GM20000 (cell line): ENCODE data around the gene GDF2.
A peak's percentile ranks its signal among the peaks of the same experiment; 100 is the strongest.

Experiments
- DNase-seq: peaks from one replicate; pipeline ENCODE4 v3.0.0; 2012; ENCODE audit warnings: low spot score
- TF ChIP-seq, protein P1 (sequence below): IDR thresholded peaks from 2 replicates; pipeline ENCODE4 v1.5.1; 2012; ENCODE audit warnings: mild to moderate bottlenecking, control low read depth; ENCODE audit errors: extremely low read depth, missing control alignments

The GDF2 gene

DNA sequence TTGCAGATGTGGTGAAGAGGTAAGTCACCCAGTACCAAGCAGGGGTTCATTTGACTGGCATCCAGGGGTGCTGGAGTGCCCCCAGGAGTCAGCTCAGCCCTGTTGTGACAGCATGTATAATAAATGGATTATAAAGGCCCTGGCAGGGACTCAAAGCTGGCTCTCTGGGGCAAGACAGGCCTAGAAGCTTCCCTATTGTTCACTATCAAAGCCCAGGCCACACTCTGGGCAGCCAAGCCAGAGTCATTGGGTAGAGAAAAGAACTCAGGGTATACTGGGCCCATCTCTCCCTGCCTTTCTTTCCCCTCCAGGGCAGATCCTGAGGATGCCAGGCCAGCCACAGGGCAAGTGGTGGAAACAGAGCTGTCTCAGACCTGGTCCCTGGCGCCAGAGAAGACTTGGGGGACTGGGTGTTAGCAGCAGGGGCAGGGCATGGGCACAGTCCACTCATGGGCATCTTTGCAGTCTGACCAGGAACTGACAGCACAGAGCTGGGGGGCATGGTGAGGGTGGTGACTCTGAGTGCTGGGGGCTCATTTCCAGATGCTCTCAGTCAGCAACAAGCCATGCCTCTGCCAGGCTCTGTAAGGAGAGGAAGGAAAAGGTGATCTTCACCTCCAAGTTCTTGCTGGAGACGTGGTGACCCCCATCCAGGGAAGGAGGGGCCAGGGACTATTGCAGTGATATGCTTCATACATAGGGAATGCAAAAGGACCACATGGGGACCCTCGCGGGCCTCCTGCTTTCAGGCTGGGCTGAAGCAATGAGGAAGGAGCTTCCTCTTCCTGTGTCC is 37.6 kb downstream of the GDF2 start:
- TF ChIP-seq, protein P1, sequence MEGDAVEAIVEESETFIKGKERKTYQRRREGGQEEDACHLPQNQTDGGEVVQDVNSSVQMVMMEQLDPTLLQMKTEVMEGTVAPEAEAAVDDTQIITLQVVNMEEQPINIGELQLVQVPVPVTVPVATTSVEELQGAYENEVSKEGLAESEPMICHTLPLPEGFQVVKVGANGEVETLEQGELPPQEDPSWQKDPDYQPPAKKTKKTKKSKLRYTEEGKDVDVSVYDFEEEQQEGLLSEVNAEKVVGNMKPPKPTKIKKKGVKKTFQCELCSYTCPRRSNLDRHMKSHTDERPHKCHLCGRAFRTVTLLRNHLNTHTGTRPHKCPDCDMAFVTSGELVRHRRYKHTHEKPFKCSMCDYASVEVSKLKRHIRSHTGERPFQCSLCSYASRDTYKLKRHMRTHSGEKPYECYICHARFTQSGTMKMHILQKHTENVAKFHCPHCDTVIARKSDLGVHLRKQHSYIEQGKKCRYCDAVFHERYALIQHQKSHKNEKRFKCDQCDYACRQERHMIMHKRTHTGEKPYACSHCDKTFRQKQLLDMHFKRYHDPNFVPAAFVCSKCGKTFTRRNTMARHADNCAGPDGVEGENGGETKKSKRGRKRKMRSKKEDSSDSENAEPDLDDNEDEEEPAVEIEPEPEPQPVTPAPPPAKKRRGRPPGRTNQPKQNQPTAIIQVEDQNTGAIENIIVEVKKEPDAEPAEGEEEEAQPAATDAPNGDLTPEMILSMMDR = no peak
- no peak for DNase-seq

- DNase-seq = no peak
- TF ChIP-seq, protein P1 = no peak
Measured at GRCh38 chr10:47360419-47361040, 38.3 kb downstream of the GDF2 start.

- TF ChIP-seq, protein P1 = peak; percentile 67
- peak; percentile 56 for DNase-seq
Measured at GRCh38 chr10:47361293-47361692, 39.0 kb downstream of the GDF2 start.

- no peak for DNase-seq
- TF ChIP-seq, protein P1 = no peak
Measured at GRCh38 chr10:47362199-47362598, 39.9 kb downstream of the GDF2 start.

DNA sequence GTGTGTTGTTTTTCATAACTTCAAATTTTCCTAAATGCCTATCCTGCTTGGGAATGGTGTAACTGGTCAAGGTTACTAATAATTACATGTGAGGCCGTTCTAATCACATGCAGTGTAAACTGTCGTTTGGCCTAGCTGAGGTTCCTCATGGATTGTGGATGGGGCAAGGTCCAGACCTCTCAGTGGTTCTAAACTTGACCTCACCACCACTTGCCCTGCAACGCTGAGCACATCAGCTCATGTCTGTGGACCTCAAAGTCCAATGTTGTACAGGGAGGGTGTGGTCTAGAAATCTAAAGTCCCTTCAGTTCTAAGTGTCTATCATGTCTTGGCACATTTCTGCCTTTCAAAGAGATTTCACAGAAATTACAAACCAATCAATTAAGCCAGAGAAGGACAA is 41.5 kb downstream of the GDF2 start:
- TF ChIP-seq, protein P1 = no peak
- DNase-seq = no peak

- TF ChIP-seq, protein P1 = no peak
- no peak for DNase-seq
Measured at GRCh38 chr10:47364366-47364765, 42.1 kb downstream of the GDF2 start.

DNA sequence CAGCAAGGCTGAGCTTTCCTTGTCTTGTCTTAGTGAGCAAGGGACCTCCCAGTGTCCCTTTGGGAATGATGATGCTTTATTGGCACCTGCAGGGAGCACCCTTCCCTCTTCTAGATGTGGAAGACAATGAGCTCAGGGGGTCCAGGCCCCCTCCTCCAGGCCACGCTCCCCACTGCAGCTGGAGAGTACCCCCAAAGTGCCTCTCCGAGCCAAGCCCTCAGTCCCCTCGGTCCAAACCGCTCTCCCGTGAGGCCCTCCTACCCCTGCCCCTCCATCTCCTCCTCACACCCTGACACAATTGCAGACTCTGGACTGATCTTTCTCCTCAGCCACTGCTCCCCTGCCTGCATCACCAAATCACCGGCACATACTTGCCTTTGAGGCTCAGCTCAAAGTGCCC is 42.7 kb downstream of the GDF2 start:
- DNase-seq = no peak

More for the DNA sequence above, 42.7 kb downstream of the GDF2 start:
- TF ChIP-seq, protein P1 = no peak
